ENCODE measurements around the gene RANBP17. TPM values are rescaled to one million over a fixed set of nuclear protein-coding genes. Genes with fewer than 3 reads are reported as not detected.
A peak's percentile ranks its signal among the peaks of the same experiment; 100 is the strongest.

RANBP17 gene
- total RNA-seq, 1 experiment from 2014 or later, result 6.6 TPM

GRCh38 chr5:171342362-171343111 is 480.7 kb downstream of the RANBP17 start:
- in situ Hi-C loops (cut with HindIII; ENCODE audit: low pct_unique_long_range_greater_than_20kb, low sequenced_read_pairs), result no loop called here
- DNase-seq (ENCODE audit: low read depth), result peak; percentile 53

- no peak for DNase-seq (ENCODE audit: low read depth)
- in situ Hi-C loops (cut with HindIII; ENCODE audit: low pct_unique_long_range_greater_than_20kb, low sequenced_read_pairs), result no loop called here
Observed at GRCh38 chr5:171344936-171345608, 483.3 kb downstream of the RANBP17 start.

Other genes starting within 250 kb of the RANBP17 start
- gene GABRP, start 78.3 kb upstream of the RANBP17 start, total RNA-seq (2014; rRNA removed; shearing (Covaris generic); ENCODE audit: low replicate concordance), result not detected in 2 replicates

Measured in Caki2 (cell line).